ENCODE data around the gene MYL6B. TPM values are rescaled to one million over a fixed set of nuclear protein-coding genes. Genes with fewer than 3 reads are reported as not detected.

MYL6B gene
- polyA plus RNA-seq, 2 of the 4 experiments (the other 2 are of a cell fraction): 67.0 to 83.9 TPM

- POLR2A ChIA-PET: interaction anchor here (1.0 kb wide), 1 partner anchor 9 kb away, joined by 3 read pairs; the partner anchor contains the start of gene ZC3H10
- peaks cover 25% of the 10 kb centered on the region for H3K4me1 ChIP-seq
- no peak for FAIRE-seq
- DNase-seq (ENCODE audit: low read depth in 1 of 2, low spot score in 1 of 2): no peak
- H3K4me3 ChIP-seq: no peak overlapping the region
- WGBS (ENCODE audit: missing lambda C conversion rate): 86% methylated on average over 3 of the region's 3 CpGs
- peak overlapping the region in 1 of 2 experiments; percentile 77; a peak in 3 of 6 replicates for H3K27ac ChIP-seq
- no peak for TF ChIP-seq CTCF (IDR thresholded peaks at IDR 0.05)
- no peak for TF ChIP-seq MAX (IDR thresholded peaks at IDR 0.05)
- no peak for TF ChIP-seq EP300 (IDR thresholded peaks at IDR 0.05)
- TF ChIP-seq NR3C1 (IDR thresholded peaks at IDR 0.05): no peak
- TF ChIP-seq HES2 (IDR thresholded peaks at IDR 0.05): no peak
- no peak for TF ChIP-seq HOXB13 (CRISPR knock-in tag; IDR thresholded peaks at IDR 0.05; ENCODE audit: low read depth)
- TF ChIP-seq EHF (CRISPR knock-in tag; IDR thresholded peaks at IDR 0.05): no peak
- no peak for TF ChIP-seq MAZ (IDR thresholded peaks at IDR 0.05; ENCODE audit: borderline replicate concordance, low read depth, low read length)
- TF ChIP-seq FOXS1 (CRISPR knock-in tag; IDR thresholded peaks at IDR 0.05): no peak
- no peak for TF ChIP-seq PBX3 (IDR thresholded peaks at IDR 0.05)
- TF ChIP-seq NPAS2 (CRISPR knock-in tag; IDR thresholded peaks at IDR 0.05; ENCODE audit: borderline replicate concordance): no peak
- no peak for ATAC-seq
- no peaks in the 10 kb centered on the region for H3K9me3 ChIP-seq
- peak overlapping the region; percentile 83 for H3K4me2 ChIP-seq
- CTCF ChIA-PET: interaction anchor here (0.5 to 15.7 kb wide), 24 partner anchors 8 to 296 kb away, joined by 3 to 204 read pairs (median 5); partner anchors contain the start of genes ANKRD52, MYL6, SMARCC2 and ZC3H10
These were observed 25.6 kb upstream of the MYL6B start for GRCh38 chr12:56126732-56127239.

GRCh38 chr12:56127485-56127887 is 24.9 kb upstream of the MYL6B start:
- ChIA-PET POLR2A (interaction anchor here (0.6 to 2.0 kb wide), 17 partner anchors 9 to 561 kb away, joined by 3 to 40 read pairs (median 4); partner anchors contain the start of genes MYL6, MYL6B, PA2G4 and PTGES3), CTCF (interaction anchor here (0.8 to 15.7 kb wide), 8 partner anchors 9 to 81 kb away, joined by 4 to 204 read pairs (median 7); partner anchors contain the start of genes MYL6, MYL6B, SMARCC2 and ZC3H10)
- Histone ChIP-seq H3K4me2 (peak overlapping the region; percentile 83), H3K4me1 (peaks cover 25% of the 10 kb centered on the region), H3K4me3 (peak overlapping the region; percentile 31; the same call in 2 of the 3 replicates), H3K27ac (peak overlapping the region; percentile 55 to 77), H3K9me3 (no peaks in the 10 kb centered on the region)
- no peak for TF ChIP-seq CBX8 (IDR thresholded peaks at IDR 0.05)
- 0 out of 5 replicates have a peak, but pooled peaks of 1 of the 2 experiments have one; percentile 21 for TF ChIP-seq JUN (IDR thresholded peaks at IDR 0.05)
- TF ChIP-seq RARB (CRISPR knock-in tag; IDR thresholded peaks at IDR 0.05): no peak
- TF ChIP-seq CEBPB (IDR thresholded peaks at IDR 0.05): no peak
- no peak for TF ChIP-seq TFCP2L1 (CRISPR knock-in tag; IDR thresholded peaks at IDR 0.05)
- no peak for ATAC-seq
- DNase-seq (ENCODE audit: low read depth in 1 of 2, low spot score in 1 of 2): no peak
- WGBS (ENCODE audit: missing lambda C conversion rate): 10% methylated on average over 8 of the region's 8 CpGs
- no peak for FAIRE-seq

- peak within 1 kb of the TSS; percentile 76 for H3K4me3 ChIP-seq
- peak within 1 kb of the TSS; percentile 87 to 89 for H3K27ac ChIP-seq
- WGBS (ENCODE audit: missing lambda C conversion rate): under 1% methylated on average over 30 of the region's 49 CpGs
- peak; percentile 99 to 100 for DNase-seq (ENCODE audit: low read depth in 1 of 2, low spot score in 1 of 2)
- ATAC-seq: peak; percentile 83 to 95
- FAIRE-seq: no peak
- H3K9me3 ChIP-seq: no peaks in the 10 kb centered on the region
- H3K4me2 ChIP-seq: peak within 1 kb of the TSS; percentile 84
- CTCF ChIA-PET: interaction anchor here (0.6 to 15.7 kb wide), 12 partner anchors 9 to 248 kb away, joined by 3 to 204 read pairs (median 6); partner anchors contain the start of genes MYL6, MYL6B, SMARCC2 and ZC3H10
- POLR2A ChIA-PET: interaction anchor here (0.6 to 2.0 kb wide), 17 partner anchors 8 to 560 kb away, joined by 3 to 40 read pairs (median 4); partner anchors contain the start of genes MYL6, MYL6B, PA2G4 and PTGES3
- peaks cover 25% of the 10 kb centered on the region for H3K4me1 ChIP-seq
- no peak for TF ChIP-seq CHD2 (IDR thresholded peaks at IDR 0.05; ENCODE audit: low read length, partially characterized antibody)
- TF ChIP-seq RFX5 (IDR thresholded peaks at IDR 0.05): peak; percentile 67; the same call in 1 of the 2 replicates
- TF ChIP-seq HOXB13 (CRISPR knock-in tag; IDR thresholded peaks at IDR 0.05; ENCODE audit: low read depth): no peak
- no peak for TF ChIP-seq CBX8 (IDR thresholded peaks at IDR 0.05)
- TF ChIP-seq BHLHE40 (IDR thresholded peaks at IDR 0.05; ENCODE audit: low read depth, low read length): peak; percentile 86
- TF ChIP-seq PHF8 (IDR thresholded peaks at IDR 0.05; ENCODE audit: borderline replicate concordance, low read depth): peak; percentile 49; the same call in 1 of the 2 replicates
- TF ChIP-seq MYC (IDR thresholded peaks at IDR 0.05; ENCODE audit: borderline replicate concordance, low read length): peak; percentile 60; the same call in 1 of the 2 replicates
- peak; percentile 69 for TF ChIP-seq POLR2A (IDR thresholded peaks at IDR 0.05; ENCODE audit: low read length)
- TF ChIP-seq RARB (CRISPR knock-in tag; IDR thresholded peaks at IDR 0.05): no peak
- no peak for TF ChIP-seq NR3C1 (IDR thresholded peaks at IDR 0.05)
- TF ChIP-seq TFCP2L1 (CRISPR knock-in tag; IDR thresholded peaks at IDR 0.05): no peak
- TF ChIP-seq FOSL2 (IDR thresholded peaks at IDR 0.05): no peak
- peak; percentile 81 for TF ChIP-seq FOSL2 (CRISPR knock-in tag; IDR thresholded peaks at IDR 0.05)
- TF ChIP-seq FOXS1 (CRISPR knock-in tag; IDR thresholded peaks at IDR 0.05): no peak
- TF ChIP-seq USF2 (IDR thresholded peaks at IDR 0.05): peak; percentile 75
- no peak for TF ChIP-seq ESRRA (IDR thresholded peaks at IDR 0.05; ENCODE audit: borderline replicate concordance, low read length)
- no peak for TF ChIP-seq FOSB (CRISPR knock-in tag; IDR thresholded peaks at IDR 0.05)
- peak; percentile 75 for TF ChIP-seq MAX (IDR thresholded peaks at IDR 0.05)
These were observed 24.3 kb upstream of the MYL6B start, which contains the start of gene ESYT1 for GRCh38 chr12:56127888-56128669. Gene ESYT1, plus strand, starts transcription at chr12:56128267. Its CDS starts 53 bp downstream, at chr12:56128320.
